AG04450 (cell line): ENCODE data around the gene PTPRE. TPM values are rescaled to one million over a fixed set of nuclear protein-coding genes. Genes with fewer than 3 reads are reported as not detected.

Source experiments
- CTCF ChIA-PET: fragments of 300-600, 350-600 bp; formaldehyde crosslinking; extraction: SDS; loops from one replicate; lab custom pipeline; 2022; ENCODE audit warnings: antibody characterized with exemption, inconsistent platforms; lab: Charles Lee
- POLR2A ChIA-PET: fragments of 350-600 bp; formaldehyde crosslinking; extraction: SDS; loops from one replicate; lab custom pipeline; 2021; ENCODE audit warnings: antibody characterized with exemption, inconsistent platforms; lab: Yijun Ruan, JAX
- DNase-seq: peaks from one replicate; pipeline ENCODE4 v3.0.0-alpha.2; 2011; ENCODE audit warnings: low read depth, low spot score
- H3K27ac ChIP-seq: one replicate; pipeline ENCODE4 v1.5.1; 2012; ENCODE audit warnings: low read depth, low read length, control low read depth
- H3K27me3 ChIP-seq: one replicate; pipeline ENCODE4 v1.6.0; 2012; ENCODE audit warnings: low read length; ENCODE audit not compliant: control insufficient read depth, insufficient read depth
- H3K4me3 ChIP-seq: 2 replicates; pipeline ENCODE4 v1.5.1; 2011; ENCODE audit warnings: mild to moderate bottlenecking, low read depth, low read length, control low read depth
- H3K9me3 ChIP-seq: 2 replicates; pipeline ENCODE4 v1.5.1; 2012; ENCODE audit warnings: low read length; ENCODE audit not compliant: control insufficient read depth, insufficient read depth
- CTCF ChIP-seq: IDR thresholded peaks from 2 replicates; pipeline ENCODE4 v1.5.1; 2011; ENCODE audit warnings: low read depth, low read length, control low read depth, inconsistent platforms
- polyA plus RNA-seq: library from polyadenylated mRNA; depleted of rRNA; stranded (reverse); fragments of >200 nt; gene quantifications from 2 replicates; pipeline ENCODE4 v1.2.3, GENCODE V29; 2011

Gene PTPRE
- polyA plus RNA-seq, 1 experiment, result 0.38 TPM

DNA sequence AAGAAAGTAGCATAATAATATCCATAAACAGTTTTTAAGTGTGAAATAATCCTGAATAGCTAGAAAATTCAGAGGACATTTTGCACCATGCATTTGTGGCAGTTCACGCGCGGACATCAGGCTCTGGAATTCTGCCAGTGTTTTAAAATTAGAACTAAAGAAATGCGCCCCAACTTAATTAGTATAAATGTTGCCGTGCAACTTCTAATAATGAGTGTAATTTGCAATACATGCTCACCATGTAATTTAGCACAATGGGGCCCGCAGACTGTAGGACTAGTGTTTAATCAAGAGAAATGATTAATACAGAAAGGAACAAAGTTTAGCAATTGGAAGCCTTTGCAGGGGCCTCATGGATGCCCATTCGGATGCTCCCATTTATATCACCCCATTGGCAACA, 96.6 kb downstream of the PTPRE start:
- DNase-seq, result no peak
- CTCF ChIA-PET, result no interaction called here
- peaks cover 3% of the 10 kb centered on the region for H3K27me3 ChIP-seq
- POLR2A ChIA-PET, result no interaction called here
- no peak overlapping the region for H3K4me3 ChIP-seq
- TF ChIP-seq CTCF, result no peak
- H3K27ac ChIP-seq, result no peak overlapping the region
- no peaks in the 10 kb centered on the region for H3K9me3 ChIP-seq

- no peak overlapping the region for H3K4me3 ChIP-seq
- POLR2A ChIA-PET, result no interaction called here
These were observed 99.0 kb downstream of the PTPRE start for GRCh38 chr10:128005858-128006257.

DNA sequence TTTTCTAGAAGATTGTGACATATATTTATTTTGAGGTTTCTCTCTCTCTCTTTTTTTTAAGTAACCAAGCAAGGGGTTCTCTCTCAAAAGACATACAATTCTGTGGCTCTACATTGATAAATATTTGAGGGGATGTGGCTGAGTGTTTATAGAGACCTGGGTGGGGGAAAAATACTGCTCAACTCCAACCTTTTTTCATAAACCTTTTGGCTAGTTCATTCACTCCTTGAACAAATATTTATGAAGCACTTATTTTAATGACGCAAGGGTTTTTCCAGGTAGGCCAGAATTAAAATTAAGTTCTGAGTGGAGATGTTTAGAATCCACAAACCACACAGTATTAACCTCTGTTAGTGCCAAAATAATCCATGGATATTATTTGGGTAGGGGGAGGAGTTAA, 100.2 kb downstream of the PTPRE start:
- POLR2A ChIA-PET, result no interaction called here
- CTCF ChIA-PET, result no interaction called here
- H3K27ac ChIP-seq, result no peak overlapping the region
- H3K27me3 ChIP-seq, result peaks cover 3% of the 10 kb centered on the region
- no peak overlapping the region for H3K4me3 ChIP-seq
- TF ChIP-seq CTCF, result no peak
- no peak for DNase-seq
- no peaks in the 10 kb centered on the region for H3K9me3 ChIP-seq

More at GRCh38 chr10:128005858-128006257, 99.0 kb downstream of the PTPRE start:
- no peaks in the 10 kb centered on the region for H3K9me3 ChIP-seq
- CTCF ChIA-PET, result no interaction called here
- TF ChIP-seq CTCF, result no peak
- peaks cover 3% of the 10 kb centered on the region for H3K27me3 ChIP-seq
- no peak for DNase-seq
- no peak overlapping the region for H3K27ac ChIP-seq

DNA sequence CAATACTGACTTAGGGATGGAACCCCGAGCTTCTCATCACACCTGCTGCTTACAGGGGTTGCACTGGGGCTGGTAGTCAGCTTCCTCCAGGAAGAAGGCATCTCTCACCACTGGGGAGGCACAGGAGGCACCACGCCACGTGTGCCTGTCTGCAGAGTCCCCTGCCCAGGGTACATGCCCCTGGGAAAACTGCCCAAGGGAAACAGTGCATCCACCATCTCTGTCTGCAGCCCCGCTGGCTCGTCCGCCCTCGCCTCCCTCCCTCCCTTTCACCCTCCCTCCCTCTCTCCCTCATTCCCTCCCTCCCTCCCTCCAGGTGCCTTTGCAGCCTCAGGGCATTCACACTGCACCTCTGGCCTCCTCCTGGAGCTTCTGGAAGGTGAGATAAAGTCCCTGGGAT, 101.1 kb downstream of the PTPRE start:
- CTCF ChIA-PET, result no interaction called here
- POLR2A ChIA-PET, result no interaction called here

More for the DNA sequence above, 101.1 kb downstream of the PTPRE start:
- Histone ChIP-seq H3K27ac (no peak overlapping the region), H3K9me3 (no peaks in the 10 kb centered on the region), H3K4me3 (no peak overlapping the region), H3K27me3 (peaks cover 3% of the 10 kb centered on the region)
- DNase-seq, result no peak
- no peak for TF ChIP-seq CTCF
